ENCODE results near the gene PEX5L.

DNA sequence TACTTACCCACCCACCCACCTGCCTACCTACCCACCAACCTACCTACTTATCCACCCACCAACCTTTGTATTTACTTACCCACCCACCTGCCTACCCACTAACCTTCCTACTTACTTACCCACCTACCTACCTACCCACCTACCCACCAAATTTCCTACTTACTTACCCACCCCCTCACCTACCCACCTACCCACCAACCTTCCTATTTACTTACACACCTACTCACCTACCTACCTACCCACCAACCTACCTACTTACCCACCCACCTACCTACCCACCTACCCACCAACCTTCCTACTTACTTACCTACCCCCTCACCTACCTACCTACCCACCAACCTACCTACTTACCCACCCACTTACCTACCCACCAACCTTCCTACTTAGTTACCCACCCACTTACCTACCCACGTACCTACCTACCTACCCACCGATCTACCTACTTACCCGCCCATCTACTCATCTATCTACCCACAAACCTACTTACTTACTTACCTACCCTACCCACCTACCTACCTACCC lies 204.3 kb downstream of the PEX5L start:
- TF ChIP-seq, protein P1, sequence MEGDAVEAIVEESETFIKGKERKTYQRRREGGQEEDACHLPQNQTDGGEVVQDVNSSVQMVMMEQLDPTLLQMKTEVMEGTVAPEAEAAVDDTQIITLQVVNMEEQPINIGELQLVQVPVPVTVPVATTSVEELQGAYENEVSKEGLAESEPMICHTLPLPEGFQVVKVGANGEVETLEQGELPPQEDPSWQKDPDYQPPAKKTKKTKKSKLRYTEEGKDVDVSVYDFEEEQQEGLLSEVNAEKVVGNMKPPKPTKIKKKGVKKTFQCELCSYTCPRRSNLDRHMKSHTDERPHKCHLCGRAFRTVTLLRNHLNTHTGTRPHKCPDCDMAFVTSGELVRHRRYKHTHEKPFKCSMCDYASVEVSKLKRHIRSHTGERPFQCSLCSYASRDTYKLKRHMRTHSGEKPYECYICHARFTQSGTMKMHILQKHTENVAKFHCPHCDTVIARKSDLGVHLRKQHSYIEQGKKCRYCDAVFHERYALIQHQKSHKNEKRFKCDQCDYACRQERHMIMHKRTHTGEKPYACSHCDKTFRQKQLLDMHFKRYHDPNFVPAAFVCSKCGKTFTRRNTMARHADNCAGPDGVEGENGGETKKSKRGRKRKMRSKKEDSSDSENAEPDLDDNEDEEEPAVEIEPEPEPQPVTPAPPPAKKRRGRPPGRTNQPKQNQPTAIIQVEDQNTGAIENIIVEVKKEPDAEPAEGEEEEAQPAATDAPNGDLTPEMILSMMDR (IDR thresholded peaks at IDR 0.05): no peak
- TF ChIP-seq GABPB1 (CRISPR knock-in tag; IDR thresholded peaks at IDR 0.05) (no peak), SP1 (CRISPR knock-in tag; conservative IDR thresholded peaks at IDR 0.05) (no peak)
- TF ChIP-seq, protein P2, sequence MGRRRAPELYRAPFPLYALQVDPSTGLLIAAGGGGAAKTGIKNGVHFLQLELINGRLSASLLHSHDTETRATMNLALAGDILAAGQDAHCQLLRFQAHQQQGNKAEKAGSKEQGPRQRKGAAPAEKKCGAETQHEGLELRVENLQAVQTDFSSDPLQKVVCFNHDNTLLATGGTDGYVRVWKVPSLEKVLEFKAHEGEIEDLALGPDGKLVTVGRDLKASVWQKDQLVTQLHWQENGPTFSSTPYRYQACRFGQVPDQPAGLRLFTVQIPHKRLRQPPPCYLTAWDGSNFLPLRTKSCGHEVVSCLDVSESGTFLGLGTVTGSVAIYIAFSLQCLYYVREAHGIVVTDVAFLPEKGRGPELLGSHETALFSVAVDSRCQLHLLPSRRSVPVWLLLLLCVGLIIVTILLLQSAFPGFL (CRISPR knock-in tag; IDR thresholded peaks at IDR 0.05; ENCODE audit: borderline replicate concordance): no peak
- TF ChIP-seq, protein P3, sequence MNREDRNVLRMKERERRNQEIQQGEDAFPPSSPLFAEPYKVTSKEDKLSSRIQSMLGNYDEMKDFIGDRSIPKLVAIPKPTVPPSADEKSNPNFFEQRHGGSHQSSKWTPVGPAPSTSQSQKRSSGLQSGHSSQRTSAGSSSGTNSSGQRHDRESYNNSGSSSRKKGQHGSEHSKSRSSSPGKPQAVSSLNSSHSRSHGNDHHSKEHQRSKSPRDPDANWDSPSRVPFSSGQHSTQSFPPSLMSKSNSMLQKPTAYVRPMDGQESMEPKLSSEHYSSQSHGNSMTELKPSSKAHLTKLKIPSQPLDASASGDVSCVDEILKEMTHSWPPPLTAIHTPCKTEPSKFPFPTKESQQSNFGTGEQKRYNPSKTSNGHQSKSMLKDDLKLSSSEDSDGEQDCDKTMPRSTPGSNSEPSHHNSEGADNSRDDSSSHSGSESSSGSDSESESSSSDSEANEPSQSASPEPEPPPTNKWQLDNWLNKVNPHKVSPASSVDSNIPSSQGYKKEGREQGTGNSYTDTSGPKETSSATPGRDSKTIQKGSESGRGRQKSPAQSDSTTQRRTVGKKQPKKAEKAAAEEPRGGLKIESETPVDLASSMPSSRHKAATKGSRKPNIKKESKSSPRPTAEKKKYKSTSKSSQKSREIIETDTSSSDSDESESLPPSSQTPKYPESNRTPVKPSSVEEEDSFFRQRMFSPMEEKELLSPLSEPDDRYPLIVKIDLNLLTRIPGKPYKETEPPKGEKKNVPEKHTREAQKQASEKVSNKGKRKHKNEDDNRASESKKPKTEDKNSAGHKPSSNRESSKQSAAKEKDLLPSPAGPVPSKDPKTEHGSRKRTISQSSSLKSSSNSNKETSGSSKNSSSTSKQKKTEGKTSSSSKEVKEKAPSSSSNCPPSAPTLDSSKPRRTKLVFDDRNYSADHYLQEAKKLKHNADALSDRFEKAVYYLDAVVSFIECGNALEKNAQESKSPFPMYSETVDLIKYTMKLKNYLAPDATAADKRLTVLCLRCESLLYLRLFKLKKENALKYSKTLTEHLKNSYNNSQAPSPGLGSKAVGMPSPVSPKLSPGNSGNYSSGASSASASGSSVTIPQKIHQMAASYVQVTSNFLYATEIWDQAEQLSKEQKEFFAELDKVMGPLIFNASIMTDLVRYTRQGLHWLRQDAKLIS (CRISPR knock-in tag; IDR thresholded peaks at IDR 0.05; ENCODE audit: borderline replicate concordance): no peak

Data from WTC11 (cell line).